SK-N-SH (cell line): ENCODE results near the gene HELQ. TPM values are rescaled to one million over a fixed set of nuclear protein-coding genes. Genes with fewer than 3 reads are reported as not detected.

Source experiments
- CTCF ChIA-PET: fragments of 300-600, 350-600 bp; formaldehyde crosslinking; extraction: SDS; loops from one replicate; lab custom pipeline; 2021; lab: Yijun Ruan, JAX
- POLR2A ChIA-PET: fragments of 350-600 bp; sonication (Branson Sonifier 250); formaldehyde crosslinking; extraction: SDS; loops from one replicate; lab custom pipeline; 2020; ENCODE audit warnings: antibody characterized with exemption, inconsistent platforms; lab: Yijun Ruan, JAX
- DNase-seq: peaks from one replicate; pipeline ENCODE4 v3.0.0; 2012
- H2AFZ ChIP-seq: fragments of 200-600 bp; sonication (generic); 2 replicates; pipeline ENCODE4 v1.8.1; 2016; ENCODE audit warnings: antibody characterized with exemption, mild to moderate bottlenecking, low read depth
- H3F3A ChIP-seq: fragments of 200-600 bp; sonication (generic); replicated peaks from 2 replicates; pipeline ENCODE3; 2016; ENCODE audit warnings: antibody characterized with exemption, mild to moderate bottlenecking; ENCODE audit not compliant: insufficient read depth
- H3K27ac ChIP-seq, 2 experiments: fragments of 200-500 bp in 1 of 2; fragments of 200-600 bp in 1 of 2; sonication (Bioruptor generic) in 1 of 2; sonication (generic), shearing (Covaris generic) in 1 of 2; 2 replicates each; pipeline versions ENCODE4 v1.5.1 to v1.6.1; 2014 to 2016; ENCODE audit warnings: low read depth in 2 of 2, inconsistent platforms in 1 of 2, low read length in 1 of 2, mild to moderate bottlenecking in 1 of 2, mixed read lengths in 1 of 2
- H3K27me3 ChIP-seq: fragments of 200-600 bp; sonication (generic), shearing (Covaris generic); 2 replicates; pipeline ENCODE4 v1.6.1; 2016; ENCODE audit warnings: mixed run types; ENCODE audit not compliant: insufficient read depth
- H3K36me3 ChIP-seq, 2 experiments: fragments of 200-500 bp in 1 of 2; fragments of 200-600 bp in 1 of 2; sonication (Bioruptor generic) in 1 of 2; sonication (generic) in 1 of 2; replicated peaks in 1 of 2; 2 replicates each; pipeline versions ENCODE3 to v1.5.1; 2014 to 2016; ENCODE audit warnings: low read length in 1 of 2, mild to moderate bottlenecking in 1 of 2; ENCODE audit not compliant: insufficient read depth in 2 of 2, control insufficient read depth in 1 of 2
- H3K4me1 ChIP-seq, 2 experiments: fragments of 200-500 bp in 1 of 2; fragments of 200-600 bp in 1 of 2; sonication (Bioruptor generic) in 1 of 2; sonication (generic), shearing (Covaris generic) in 1 of 2; 2 replicates each; pipeline versions ENCODE4 v1.5.1 to v1.6.1; 2014 to 2016; ENCODE audit warnings: low read depth in 1 of 2, low read length in 1 of 2, mixed run types in 1 of 2; ENCODE audit not compliant: insufficient read depth in 2 of 2, control insufficient read depth in 1 of 2
- H3K4me2 ChIP-seq: fragments of 200-600 bp; sonication (generic), shearing (Covaris generic); 2 replicates; pipeline ENCODE4 v1.6.1; 2017; ENCODE audit warnings: mixed run types
- H3K4me3 ChIP-seq, 2 experiments: fragments of 200-500 bp in 1 of 2; fragments of 200-600 bp in 1 of 2; sonication (Bioruptor generic) in 1 of 2; sonication (generic), shearing (Covaris generic) in 1 of 2; 2 replicates each; pipeline versions ENCODE4 v1.5.1 to v1.8.1; 2014 to 2016; ENCODE audit warnings: low read depth in 2 of 2, inconsistent platforms in 1 of 2, low read length in 1 of 2, mild to moderate bottlenecking in 1 of 2, mixed read lengths in 1 of 2, moderate library complexity in 1 of 2
- H3K79me2 ChIP-seq: fragments of 200-600 bp; sonication (generic); 2 replicates; pipeline ENCODE4 v1.8.1; 2017; ENCODE audit warnings: mild to moderate bottlenecking; ENCODE audit not compliant: insufficient read depth
- H3K9ac ChIP-seq: fragments of 200-600 bp; sonication (generic); 2 replicates; pipeline ENCODE4 v1.6.1; 2017; ENCODE audit warnings: mixed run types
- H3K9me2 ChIP-seq: fragments of 200-600 bp; sonication (generic); 2 replicates; pipeline ENCODE4 v1.6.1; 2017; ENCODE audit warnings: mixed run types
- H3K9me3 ChIP-seq: fragments of 200-600 bp; sonication (generic); 2 replicates; pipeline ENCODE4 v1.6.1; 2017; ENCODE audit warnings: mixed run types, mild to moderate bottlenecking, moderate library complexity
- H4K20me1 ChIP-seq: fragments of 200-600 bp; sonication (generic); 2 replicates; pipeline ENCODE4 v1.6.1; 2017; ENCODE audit warnings: mild to moderate bottlenecking, mixed run types; ENCODE audit not compliant: insufficient read depth
- EP300 ChIP-seq, 2 experiments: IDR thresholded peaks; 2 replicates each; pipeline versions ENCODE4 v1.4.0 to v1.6.1; 2012; ENCODE audit warnings: borderline replicate concordance in 1 of 2, low read depth in 1 of 2, low read length in 1 of 2
- EZH2phosphoT487 ChIP-seq: fragments of 200-600 bp; sonication (generic); IDR thresholded peaks from 2 replicates; pipeline ENCODE4 v1.6.1; 2017; ENCODE audit warnings: low read depth, mixed run types, mild to moderate bottlenecking, antibody characterized with exemption, moderate library complexity, borderline replicate concordance
- FOSL2 ChIP-seq: IDR thresholded peaks from 2 replicates; pipeline ENCODE4 v1.4.0; 2012; ENCODE audit warnings: low read depth, mild to moderate bottlenecking, moderate library complexity, borderline replicate concordance
- FOXJ3 ChIP-seq: sonication (generic); formaldehyde crosslinking; IDR thresholded peaks from 2 replicates; pipeline ENCODE4 v1.5.1; 2020; ENCODE audit warnings: mild to moderate bottlenecking, missing genetic modification reagents
- GABPA ChIP-seq: IDR thresholded peaks from 2 replicates; pipeline ENCODE4 v1.4.0; 2012; ENCODE audit warnings: low read depth, mild to moderate bottlenecking
- JUND ChIP-seq: IDR thresholded peaks from 2 replicates; pipeline ENCODE4 v1.4.0; 2012
- MEF2A ChIP-seq: IDR thresholded peaks from 2 replicates; pipeline ENCODE4 v1.4.0; 2012; ENCODE audit warnings: low read depth, borderline replicate concordance
- MXI1 ChIP-seq: IDR thresholded peaks from 2 replicates; pipeline ENCODE4 v1.6.1; 2012; ENCODE audit warnings: mild to moderate bottlenecking, low read depth, low read length, improper control_type of control experiment
- NFIC ChIP-seq: IDR thresholded peaks from 2 replicates; pipeline ENCODE4 v1.4.0; 2012; ENCODE audit warnings: borderline replicate concordance
- PBX3 ChIP-seq: IDR thresholded peaks from 2 replicates; pipeline ENCODE4; 2012
- POLR2AphosphoS5 ChIP-seq: IDR thresholded peaks from 2 replicates; pipeline ENCODE4 v1.6.1; 2012; ENCODE audit warnings: low read depth, low read length
- RCOR1 ChIP-seq: fragments of 150-350 bp; IDR thresholded peaks from 2 replicates; pipeline ENCODE4 v1.6.1; 2017; ENCODE audit warnings: antibody characterized with exemption, low read length
- REST ChIP-seq: IDR thresholded peaks from 2 replicates; pipeline ENCODE4 v1.6.1; 2012; ENCODE audit warnings: mild to moderate bottlenecking, low read depth, low read length, moderate library complexity
- RFX5 ChIP-seq: IDR thresholded peaks from 2 replicates; pipeline ENCODE4 v1.6.1; 2012; ENCODE audit warnings: mild to moderate bottlenecking, improper control_type of control experiment, low read length
- RXRA ChIP-seq: IDR thresholded peaks from 2 replicates; pipeline ENCODE4 v1.4.0; 2012; ENCODE audit warnings: low read depth, mild to moderate bottlenecking, borderline replicate concordance
- SMC3 ChIP-seq: IDR thresholded peaks from 2 replicates; pipeline ENCODE4 v1.6.1; 2012; ENCODE audit warnings: low read depth, low read length, improper control_type of control experiment
- TAF1 ChIP-seq: IDR thresholded peaks from 2 replicates; pipeline ENCODE4 v1.6.1; 2012; ENCODE audit warnings: low read depth, mild to moderate bottlenecking, low read length, moderate library complexity, borderline replicate concordance
- TEAD4 ChIP-seq: IDR thresholded peaks from 2 replicates; pipeline ENCODE4 v1.4.0; 2012; ENCODE audit warnings: mild to moderate bottlenecking, borderline replicate concordance; ENCODE audit not compliant: insufficient read depth
- USF1 ChIP-seq: IDR thresholded peaks from 2 replicates; pipeline ENCODE4 v1.4.0; 2012; ENCODE audit warnings: low read depth, borderline replicate concordance
- ZBTB33 ChIP-seq: IDR thresholded peaks from 2 replicates; pipeline ENCODE4 v1.4.0; 2012; ENCODE audit warnings: low read depth, borderline replicate concordance
- WGBS: methylation state at CpG from one replicate; pipeline ENCODE4 v1.1.6; 2017; ENCODE audit warnings: low lambda C conversion rate; 5-methylcytosine and 5-hydroxymethylcytosine counted together
- polyA plus RNA-seq, 3 experiments: library from polyadenylated mRNA; depleted of rRNA; stranded (reverse); fragments of >200 nt; gene quantifications; 2 replicates each; pipeline ENCODE4 v1.2.3, GENCODE V29; 2012

Gene HELQ
- polyA plus RNA-seq, 1 of the 3 experiments (the other 2 are of a cell fraction) = 7.2 TPM

- TF ChIP-seq NFIC (no peak), TAF1 (no peak), GABPA (no peak), JUND (no peak), RXRA (no peak), EZH2phosphoT487 (no peak), TEAD4 (no peak), ZBTB33 (no peak), USF1 (no peak), POLR2AphosphoS5 (no peak), MEF2A (no peak), REST (no peak), RFX5 (no peak), SMC3 (no peak), EP300 (IDR thresholded peaks at IDR 0.05; ENCODE audit: borderline replicate concordance in 1 of 2, low read depth in 1 of 2, low read length in 1 of 2) (no peak), FOXJ3 (no peak), MXI1 (no peak), RCOR1 (no peak), PBX3 (no peak), FOSL2 (no peak)
- TF ChIP-seq, all 33 proteins: peak for 0
- Histone ChIP-seq H4K20me1 (no peaks in the 10 kb centered on the region), H3K4me3 (no peak overlapping the region), H3F3A (no peaks in the 10 kb centered on the region), H3K36me3 (peaks cover 0 to 4% of the 10 kb centered on the region in 2 experiments), H3K4me1 (no peaks in the 10 kb centered on the region), H3K27me3 (no peaks in the 10 kb centered on the region), H3K4me2 (no peak overlapping the region), H3K27ac (no peak overlapping the region), H3K9me3 (no peaks in the 10 kb centered on the region), H3K9me2 (no peaks in the 10 kb centered on the region), H3K9ac (no peak overlapping the region), H3K79me2 (no peaks in the 10 kb centered on the region), H2AFZ (no peak overlapping the region)
- ChIA-PET POLR2A (no interaction called here), CTCF (interaction anchor here (1.1 to 1.5 kb wide), 3 partner anchors 11 to 20 kb away, joined by 3 to 5 read pairs (median 3); no protein-coding TSS in a partner anchor)
- WGBS = 93% methylated on average over 1 of the region's 1 CpG
- DNase-seq = no peak
These were observed 46.7 kb downstream of the HELQ start for GRCh38 chr4:83408908-83409307.
